T-helper 17 cell (primary cell): ENCODE measurements around the gene KCNIP4. TPM values are rescaled to one million over a fixed set of nuclear protein-coding genes. Genes with fewer than 3 reads are reported as not detected.
A peak's percentile ranks its signal among the peaks of the same experiment; 100 is the strongest.
"Not testable (repeated sequence)": the region's sequence is repeated elsewhere in the genome, so short reads cannot be mapped to it uniquely, and the experiment has no call there.

ENCODE experiments used
- ATAC-seq: fragments of 150-1000 bp; cut with Tn5 transposase; 2 replicates; pipeline ENCODE4 v1.10.0; 2021; ENCODE audit warnings: mild to moderate bottlenecking, moderate library complexity
- DNase-seq, 3 donors: peaks; one replicate each; pipeline versions ENCODE4 v3.0.0 to v3.0.0-alpha.2; 2020 to 2021
- H3K9me3 ChIP-seq: one replicate; pipeline ENCODE4 v1.7.0; 2013; ENCODE audit warnings: low read length, mild to moderate bottlenecking; ENCODE audit not compliant: control insufficient read depth, poor library complexity, severe bottlenecking
- H3K27ac Mint-ChIP-seq: one replicate; pipeline ENCODE4 v1.8.0; 2022; ENCODE audit warnings: mild to moderate bottlenecking, moderate library complexity, mixed read lengths
- H3K27me3 Mint-ChIP-seq: one replicate; pipeline ENCODE4 v1.8.0; 2022; ENCODE audit warnings: mixed read lengths
- H3K36me3 Mint-ChIP-seq: one replicate; pipeline ENCODE4 v1.8.0; 2022; ENCODE audit warnings: low read depth, mixed read lengths
- H3K4me1 Mint-ChIP-seq: one replicate; pipeline ENCODE4 v1.8.0; 2022; ENCODE audit warnings: mild to moderate bottlenecking, mixed read lengths
- H3K4me3 Mint-ChIP-seq: one replicate; pipeline ENCODE4 v1.8.0; 2022; ENCODE audit warnings: mild to moderate bottlenecking, moderate library complexity, mixed read lengths
- total RNA-seq, 4 donors: library from RNA in 2 of 4; stranded (reverse) in 2 of 4; gene quantifications; one replicate each; pipeline ENCODE4 v1.2.3 and lab custom pipeline; 2022 to 2026

The KCNIP4 gene
- total RNA-seq, 2 donors from 2014 or later, result not detected

DNA sequence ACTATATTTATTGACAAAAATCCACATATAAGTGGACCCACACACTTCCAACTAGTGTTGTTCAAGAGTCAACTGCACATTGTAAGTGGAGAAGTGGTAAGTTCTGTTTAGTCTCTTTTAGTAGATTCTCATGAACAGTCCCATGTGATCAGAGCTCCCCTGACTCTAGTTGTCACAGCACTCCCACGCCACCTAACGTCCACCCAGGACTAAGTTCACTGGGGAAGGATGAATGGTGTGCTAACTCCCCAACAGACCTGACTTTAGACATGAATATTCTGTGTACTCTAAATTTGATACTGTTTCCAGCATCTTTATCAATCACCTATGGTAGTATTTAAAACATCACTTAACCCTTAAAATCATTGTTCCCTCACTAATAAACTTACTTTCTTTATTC lies 1188.5 kb downstream of the KCNIP4 start:
- H3K4me3 Mint-ChIP-seq, result no peak overlapping the region
- no peak for ATAC-seq
- no peaks in the 10 kb centered on the region for H3K36me3 Mint-ChIP-seq
- no peak overlapping the region for H3K27ac Mint-ChIP-seq
- DNase-seq, result no peak
- no peaks in the 10 kb centered on the region for H3K4me1 Mint-ChIP-seq
- no peaks in the 10 kb centered on the region for H3K27me3 Mint-ChIP-seq
- H3K9me3 ChIP-seq, result no peaks in the 10 kb centered on the region

DNA sequence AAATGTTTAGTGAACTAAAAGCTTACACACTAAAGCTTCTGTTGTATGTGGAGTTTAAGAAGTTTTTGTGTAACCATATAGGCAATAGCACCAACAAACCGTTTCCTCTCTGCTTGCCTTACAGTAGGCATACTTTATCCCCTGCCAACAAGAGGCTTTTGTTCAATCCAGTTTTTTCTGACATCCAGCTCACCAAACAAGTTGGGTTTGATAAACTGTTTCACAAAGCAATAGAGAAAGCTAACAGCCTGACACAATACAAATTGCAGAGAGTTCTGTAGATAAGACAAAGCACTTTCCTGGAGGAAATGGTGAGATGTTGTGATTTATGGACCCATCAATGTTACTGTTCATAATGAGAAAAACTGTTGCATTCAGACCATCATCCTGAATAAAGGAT lies 1194.5 kb downstream of the KCNIP4 start:
- ATAC-seq (no peak), DNase-seq (no peak)
- no peak overlapping the region for H3K4me3 Mint-ChIP-seq

DNA sequence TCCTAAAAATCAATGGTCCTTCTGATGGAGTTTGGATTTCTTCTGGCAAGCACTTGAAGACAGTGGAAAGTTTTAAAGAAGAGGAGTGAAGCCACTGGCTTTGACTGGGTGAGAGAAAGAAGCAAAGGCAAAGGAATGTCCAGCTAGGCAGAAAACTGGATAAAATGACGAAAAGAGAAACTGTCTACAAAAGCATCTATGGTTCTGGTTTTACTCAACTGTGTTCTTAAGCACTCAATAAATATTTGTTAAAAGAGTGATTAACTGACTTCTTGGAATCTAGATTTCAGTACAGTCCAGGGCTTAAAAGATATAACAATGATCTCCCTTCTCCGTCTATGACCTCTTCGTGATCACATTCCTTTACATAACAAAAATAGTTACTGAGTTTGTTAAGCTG lies 1195.9 kb downstream of the KCNIP4 start:
- Mint-ChIP-seq H3K27me3 (no peaks in the 10 kb centered on the region), H3K36me3 (peaks cover 2% of the 10 kb centered on the region), H3K4me1 (no peaks in the 10 kb centered on the region), H3K4me3 (no peak overlapping the region), H3K27ac (no peak overlapping the region)
- no peak for ATAC-seq
- no peak for DNase-seq
- no peaks in the 10 kb centered on the region for H3K9me3 ChIP-seq

More for the DNA sequence above, 1194.5 kb downstream of the KCNIP4 start:
- H3K4me1 Mint-ChIP-seq, result no peaks in the 10 kb centered on the region
- peaks cover 2% of the 10 kb centered on the region for H3K36me3 Mint-ChIP-seq
- no peaks in the 10 kb centered on the region for H3K27me3 Mint-ChIP-seq
- H3K27ac Mint-ChIP-seq, result no peak overlapping the region
- H3K9me3 ChIP-seq, result no peaks in the 10 kb centered on the region

DNA sequence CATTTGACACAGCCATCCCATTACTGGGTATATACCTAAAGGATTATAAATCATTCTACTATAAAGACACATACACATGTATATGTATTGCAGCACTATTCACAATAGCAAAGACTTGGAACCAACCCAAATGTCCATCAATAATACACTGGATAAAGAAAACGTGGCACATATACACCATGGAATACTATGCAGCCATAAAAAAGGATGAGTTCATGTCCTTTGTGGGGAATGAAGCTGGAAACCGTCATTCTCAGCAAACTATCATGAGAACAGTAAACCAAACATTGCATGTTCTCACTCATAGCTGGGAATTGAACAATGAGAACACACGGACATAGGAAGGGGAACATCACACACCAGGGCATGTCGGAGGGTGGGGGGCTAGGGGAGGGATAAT lies 1202.6 kb downstream of the KCNIP4 start:
- not testable (repeated sequence) for H3K9me3 ChIP-seq, DNase-seq, H3K27me3 Mint-ChIP-seq, H3K4me1 Mint-ChIP-seq, H3K36me3 Mint-ChIP-seq, H3K27ac Mint-ChIP-seq, H3K4me3 Mint-ChIP-seq, ATAC-seq

DNA sequence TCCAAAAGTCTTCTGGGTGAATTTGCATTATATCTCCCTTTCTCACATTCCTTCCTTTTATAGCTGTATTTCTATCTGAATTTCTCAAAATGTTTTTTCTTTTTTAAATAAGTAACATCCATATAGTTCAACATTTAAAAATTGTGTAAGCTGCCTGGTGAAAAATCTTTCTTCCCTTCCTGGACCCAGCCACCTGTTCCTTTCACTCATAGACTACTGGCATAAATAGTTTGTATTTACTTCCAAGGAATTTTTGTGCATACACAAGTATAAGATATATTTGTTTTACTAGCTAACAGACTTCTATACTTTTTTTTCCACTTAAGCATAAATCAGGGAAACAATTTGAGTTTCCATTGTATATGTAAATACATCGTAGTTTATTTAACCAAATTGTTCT lies 1212.6 kb downstream of the KCNIP4 start:
- ATAC-seq (no peak), DNase-seq (no peak)
- Mint-ChIP-seq H3K27me3 (no peaks in the 10 kb centered on the region), H3K4me3 (no peak overlapping the region), H3K4me1 (no peaks in the 10 kb centered on the region), H3K27ac (no peak overlapping the region), H3K36me3 (peaks cover 4% of the 10 kb centered on the region)
- no peaks in the 10 kb centered on the region for H3K9me3 ChIP-seq

DNA sequence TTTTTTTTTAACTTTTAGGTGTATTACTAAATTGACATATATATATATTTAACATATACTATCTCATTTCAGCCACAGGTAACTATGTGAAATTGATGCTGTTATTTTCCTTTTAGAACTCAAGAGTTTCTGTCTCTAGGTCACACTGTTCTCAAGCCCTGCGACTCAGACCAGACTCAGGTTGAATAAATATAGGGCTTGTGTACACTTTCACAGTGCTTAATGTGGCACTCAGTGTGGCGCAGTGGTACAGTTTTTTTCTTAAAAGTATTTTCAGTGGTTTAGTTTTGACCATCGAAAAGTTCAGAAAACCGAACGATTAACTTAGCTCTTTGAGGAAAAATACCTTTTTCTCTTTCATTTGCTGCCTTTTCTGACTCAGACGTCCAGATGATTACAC lies 1223.7 kb downstream of the KCNIP4 start:
- H3K9me3 ChIP-seq, result no peaks in the 10 kb centered on the region
- Mint-ChIP-seq H3K4me3 (no peak overlapping the region), H3K27me3 (no peaks in the 10 kb centered on the region), H3K36me3 (peaks cover 13% of the 10 kb centered on the region), H3K27ac (no peak overlapping the region), H3K4me1 (no peaks in the 10 kb centered on the region)
- ATAC-seq, result no peak
- no peak for DNase-seq

DNA sequence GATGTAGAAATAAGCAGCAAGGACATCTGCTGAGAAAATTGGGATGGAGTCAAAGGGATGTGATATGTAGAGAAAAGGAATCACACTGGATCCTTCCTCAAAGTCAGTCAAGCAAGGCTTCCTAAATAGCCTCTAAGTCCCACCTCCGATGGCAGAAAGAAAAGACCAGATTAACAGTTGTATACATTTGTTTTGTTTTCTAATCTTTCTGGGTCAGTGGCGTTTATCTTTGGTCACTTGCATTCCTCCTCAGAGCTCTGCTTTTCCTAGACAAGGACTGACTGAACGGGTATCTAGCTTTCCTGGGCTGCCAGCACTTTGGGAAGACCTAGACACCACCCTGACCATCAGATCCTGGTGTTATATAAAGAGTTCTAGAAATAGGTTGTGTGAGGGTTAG lies 1225.1 kb downstream of the KCNIP4 start:
- no peaks in the 10 kb centered on the region for H3K9me3 ChIP-seq
- DNase-seq, result no peak
- no peaks in the 10 kb centered on the region for H3K27me3 Mint-ChIP-seq
- H3K4me3 Mint-ChIP-seq, result no peak overlapping the region
- no peaks in the 10 kb centered on the region for H3K4me1 Mint-ChIP-seq
- peaks cover 17% of the 10 kb centered on the region for H3K36me3 Mint-ChIP-seq
- H3K27ac Mint-ChIP-seq, result no peak overlapping the region
- ATAC-seq, result no peak

DNA sequence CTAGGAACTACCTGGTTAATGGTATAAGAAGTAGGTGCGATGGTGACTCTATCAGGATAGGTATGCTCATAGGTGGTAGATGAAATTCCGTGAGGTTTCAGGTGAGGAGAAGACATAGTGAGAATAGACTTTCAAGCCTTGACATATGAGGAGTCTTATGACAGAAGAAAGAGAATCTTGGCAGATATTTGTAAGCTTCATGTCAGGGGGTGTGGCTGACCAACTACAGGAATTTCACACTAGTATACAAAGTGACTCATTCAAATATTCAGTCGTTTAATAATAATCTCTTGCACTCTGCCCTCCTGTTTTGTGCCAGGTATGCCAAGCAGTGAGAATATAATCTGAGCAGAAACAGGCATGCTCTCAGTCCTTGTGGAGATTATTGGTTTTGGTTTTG lies 1225.6 kb downstream of the KCNIP4 start:
- H3K9me3 ChIP-seq, result no peaks in the 10 kb centered on the region
- Mint-ChIP-seq H3K4me3 (no peak overlapping the region), H3K27me3 (no peaks in the 10 kb centered on the region), H3K27ac (no peak overlapping the region), H3K4me1 (no peaks in the 10 kb centered on the region), H3K36me3 (peaks cover 17% of the 10 kb centered on the region)
- DNase-seq (no peak), ATAC-seq (no peak)

DNA sequence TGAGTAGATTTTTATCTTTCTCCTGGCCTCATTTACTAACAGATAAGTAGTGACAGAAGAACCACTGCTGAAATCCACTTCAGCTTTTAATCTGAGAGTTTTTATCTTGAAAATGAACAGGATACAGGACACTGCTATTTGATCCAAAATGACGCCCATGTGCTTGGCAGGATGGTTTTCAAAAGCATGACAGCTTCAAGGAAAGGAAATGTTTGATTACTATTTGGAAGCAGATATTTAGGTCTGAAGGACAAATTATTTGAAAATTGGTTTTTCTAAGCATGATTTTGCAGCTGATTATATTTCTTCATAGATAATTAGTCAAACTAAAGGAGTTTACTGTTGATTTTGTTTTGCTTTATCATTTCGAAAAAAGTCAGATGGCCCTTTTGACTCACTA lies 1237.2 kb downstream of the KCNIP4 start:
- no peak for DNase-seq
- Mint-ChIP-seq H3K27ac (no peak overlapping the region), H3K27me3 (no peaks in the 10 kb centered on the region), H3K4me3 (no peak overlapping the region), H3K4me1 (peaks cover 2% of the 10 kb centered on the region), H3K36me3 (peaks cover 8% of the 10 kb centered on the region)
- ATAC-seq, result no peak
- H3K9me3 ChIP-seq, result no peaks in the 10 kb centered on the region

DNA sequence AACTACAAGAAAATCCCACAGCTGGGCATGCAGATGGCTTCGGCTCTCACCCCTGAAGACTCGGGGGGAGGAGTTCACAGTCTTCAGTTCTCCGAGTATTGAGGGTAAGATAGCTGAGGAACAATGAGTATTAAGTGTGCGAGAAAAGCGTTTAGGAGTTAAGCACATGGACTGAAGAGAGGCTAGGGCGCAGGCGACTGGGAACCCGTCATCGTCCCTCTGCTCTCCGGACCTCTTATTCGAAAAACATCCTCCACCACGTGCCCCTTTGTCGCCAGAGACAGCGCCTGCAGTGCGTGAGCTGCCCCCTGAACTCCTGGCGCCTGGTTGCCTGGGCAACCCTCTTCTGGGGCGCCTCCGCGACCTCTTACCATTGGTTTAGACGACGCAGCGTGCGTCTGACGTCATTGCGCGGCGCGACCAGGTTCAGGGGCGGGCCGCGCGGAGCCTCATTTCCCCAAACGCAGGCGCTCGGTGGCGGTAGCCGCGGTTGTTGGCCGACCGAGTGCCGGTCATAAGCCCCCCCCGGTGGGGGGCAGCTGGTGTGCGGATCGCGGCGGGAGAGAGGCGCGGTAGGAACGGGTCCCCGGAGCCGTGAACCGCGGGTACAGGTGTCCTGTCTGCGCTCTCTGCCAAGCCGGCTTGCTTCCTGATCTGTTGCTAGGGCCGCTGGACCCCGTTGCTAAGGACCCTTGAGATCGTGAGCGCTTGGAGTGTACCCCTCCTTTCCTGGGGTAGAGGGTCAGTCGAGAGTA lies 1248.4 kb downstream of the KCNIP4 start, which contains the start of gene PACRGL:
PACRGL (plus strand) TSS at position 452 of the 755 bp plus-strand sequence. CDS start 4,024 bp downstream, outside the sequence.
- Mint-ChIP-seq H3K27me3 (peaks cover 5% of the 10 kb centered on the region), H3K4me3 (peak within 1 kb of the TSS; percentile 93), H3K27ac (peak within 1 kb of the TSS; percentile 94), H3K36me3 (no peaks in the 10 kb centered on the region), H3K4me1 (peaks cover 26% of the 10 kb centered on the region)
- DNase-seq (peak; percentile 80 to 88 (median 83)), ATAC-seq (peak; percentile 98)
- H3K9me3 ChIP-seq, result no peaks in the 10 kb centered on the region

DNA sequence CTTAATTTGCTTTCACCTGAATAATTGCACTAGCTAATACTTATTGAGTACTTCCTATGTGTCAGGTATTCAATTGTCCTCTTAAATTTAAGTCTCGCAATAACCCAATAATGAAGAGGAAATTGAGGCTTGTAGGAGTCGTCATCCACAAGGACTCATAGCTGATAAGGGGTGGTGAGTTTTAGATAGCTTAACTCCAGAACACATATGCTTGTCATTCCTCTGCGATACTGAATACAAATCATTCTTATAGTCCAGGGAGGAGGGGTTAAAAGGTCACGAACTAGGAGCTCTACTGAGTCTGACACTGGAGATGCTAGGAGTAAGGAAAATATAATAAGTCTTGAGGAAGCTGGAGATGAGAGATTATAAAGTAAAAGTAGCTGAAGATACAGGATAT lies 1249.8 kb downstream of the KCNIP4 start:
- ATAC-seq (no peak), DNase-seq (no peak)
- no peaks in the 10 kb centered on the region for H3K9me3 ChIP-seq
- H3K4me1 Mint-ChIP-seq, result peaks cover 20% of the 10 kb centered on the region
- peaks cover 9% of the 10 kb centered on the region for H3K27me3 Mint-ChIP-seq
- peak overlapping the region; percentile 94 for H3K27ac Mint-ChIP-seq
- H3K4me3 Mint-ChIP-seq, result peak overlapping the region; percentile 93
- H3K36me3 Mint-ChIP-seq, result no peaks in the 10 kb centered on the region

DNA sequence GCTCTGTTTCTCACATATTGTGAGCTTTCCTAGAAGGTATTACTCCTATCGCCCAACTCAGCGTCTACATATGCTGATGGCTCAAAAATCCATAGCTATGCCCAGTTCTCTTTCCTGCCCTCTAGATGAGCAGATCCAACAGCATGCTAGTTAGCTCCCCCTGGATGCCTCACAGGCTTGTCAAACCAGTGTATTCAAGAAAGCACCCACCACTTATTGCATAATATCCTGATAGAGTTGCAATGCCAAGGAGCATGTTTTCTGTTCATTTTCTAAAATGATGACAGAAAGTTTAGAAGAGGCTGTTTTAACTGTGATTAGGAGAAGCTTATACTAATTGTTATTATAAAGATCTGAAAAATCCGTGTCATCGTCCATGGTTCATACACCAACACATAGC lies 1250.2 kb downstream of the KCNIP4 start:
- Mint-ChIP-seq H3K36me3 (no peaks in the 10 kb centered on the region), H3K27me3 (peaks cover 11% of the 10 kb centered on the region), H3K4me3 (no peak overlapping the region), H3K27ac (peak overlapping the region; percentile 94), H3K4me1 (peaks cover 17% of the 10 kb centered on the region)
- no peaks in the 10 kb centered on the region for H3K9me3 ChIP-seq
- ATAC-seq, result no peak
- no peak for DNase-seq

DNA sequence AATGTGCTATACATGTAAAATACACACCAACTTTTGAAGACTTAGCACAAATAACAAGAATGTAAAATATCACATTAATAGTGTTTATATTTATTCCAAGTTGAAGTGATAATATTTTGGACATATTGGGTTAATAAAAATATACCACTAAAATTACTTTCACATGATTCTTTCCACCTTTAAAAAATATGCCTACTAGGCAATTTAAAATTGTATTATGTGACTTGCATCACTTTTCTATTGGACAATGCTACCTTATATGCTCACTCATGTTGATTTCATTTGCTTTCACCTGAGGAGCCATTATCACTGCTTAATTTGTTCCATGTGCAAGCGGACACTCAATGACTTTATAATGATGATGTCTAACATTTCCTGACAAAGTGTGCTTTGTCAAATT lies 1251.8 kb downstream of the KCNIP4 start:
- no peak for DNase-seq
- Mint-ChIP-seq H3K4me3 (no peak overlapping the region), H3K36me3 (no peaks in the 10 kb centered on the region), H3K4me1 (peaks cover 8% of the 10 kb centered on the region), H3K27ac (no peak overlapping the region), H3K27me3 (peaks cover 11% of the 10 kb centered on the region)
- no peak for ATAC-seq
- no peaks in the 10 kb centered on the region for H3K9me3 ChIP-seq

DNA sequence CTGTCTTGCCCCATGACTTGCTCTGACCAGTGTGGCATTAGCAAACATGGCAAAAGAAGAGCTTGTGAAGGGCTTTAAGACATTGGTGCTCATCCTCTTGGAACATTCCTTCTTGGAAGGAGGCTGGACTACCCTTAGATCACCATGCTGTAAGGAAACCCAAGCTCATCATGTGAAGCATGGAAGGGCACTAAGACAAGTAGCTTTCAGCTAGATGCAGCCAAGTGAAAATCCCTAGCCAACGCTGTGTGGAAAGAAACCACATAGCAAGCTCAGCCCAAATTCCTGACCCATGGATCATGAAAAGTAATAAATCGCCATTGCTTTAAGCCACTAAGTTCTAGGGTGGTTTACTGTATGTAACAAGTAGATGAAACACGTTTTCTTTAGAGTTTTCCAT lies 1260.7 kb downstream of the KCNIP4 start:
- H3K27me3 Mint-ChIP-seq, result peaks cover 13% of the 10 kb centered on the region
- H3K9me3 ChIP-seq, result no peaks in the 10 kb centered on the region
- H3K36me3 Mint-ChIP-seq, result no peaks in the 10 kb centered on the region
- DNase-seq (no peak), ATAC-seq (no peak)
- H3K4me1 Mint-ChIP-seq, result peaks cover 2% of the 10 kb centered on the region
- H3K27ac Mint-ChIP-seq, result no peak overlapping the region
- H3K4me3 Mint-ChIP-seq, result no peak overlapping the region
